Stimulated activated naive B cell treated with anti-CD40 and anti-IgM and Interleukin-4, amounts not matched to agents 10 μg/mL and 1 μg/mL and 100 μg/mL, for 72 hours (primary cell): ENCODE results near the gene HCN4.

ENCODE experiments used
- ATAC-seq, 2 donors: fragments of 150-1000 bp; cut with Tn5 transposase; replicated peaks; 2 replicates each; pipeline ENCODE4 v1.10.0; 2021; ENCODE audit warnings: moderate library complexity in 1 of 2
- DNase-seq: peaks from one replicate; pipeline ENCODE4 v3.0.0; 2021
- H3K27ac Mint-ChIP-seq: one replicate; pipeline ENCODE4 v1.8.0; 2022; ENCODE audit warnings: mild to moderate bottlenecking, mixed read lengths
- H3K27me3 Mint-ChIP-seq, 2 donors: one replicate each; pipeline ENCODE4 v1.8.0; 2022; ENCODE audit warnings: mixed read lengths in 2 of 2
- H3K36me3 Mint-ChIP-seq, 2 donors: one replicate each; pipeline ENCODE4 v1.8.0; 2022; ENCODE audit warnings: mixed read lengths in 2 of 2, mild to moderate bottlenecking in 1 of 2
- H3K4me1 Mint-ChIP-seq, 2 donors: one replicate each; pipeline ENCODE4 v1.8.0; 2022; ENCODE audit warnings: mixed read lengths in 2 of 2, mild to moderate bottlenecking in 1 of 2
- H3K4me3 Mint-ChIP-seq, 2 donors: one replicate each; pipeline ENCODE4 v1.8.0; 2022; ENCODE audit warnings: mild to moderate bottlenecking in 2 of 2, mixed read lengths in 2 of 2, moderate library complexity in 1 of 2
- H3K9me3 Mint-ChIP-seq, 2 donors: one replicate each; pipeline ENCODE4 v1.8.0; 2022; ENCODE audit warnings: mixed read lengths in 2 of 2, mild to moderate bottlenecking in 1 of 2

HCN4 gene

GRCh38 chr15:73345658-73346057, 23.1 kb downstream of the HCN4 start:
- H3K4me1 Mint-ChIP-seq = no peaks in the 10 kb centered on the region
- H3K4me3 Mint-ChIP-seq = no peak overlapping the region
- peaks cover 6 to 8% of the 10 kb centered on the region in 2 donors for H3K27me3 Mint-ChIP-seq
- no peak for ATAC-seq
- no peak overlapping the region for H3K27ac Mint-ChIP-seq
- DNase-seq = no peak
- no peaks in the 10 kb centered on the region for H3K36me3 Mint-ChIP-seq
- H3K9me3 Mint-ChIP-seq = peaks cover 8 to 9% of the 10 kb centered on the region in 2 donors

GRCh38 chr15:73344056-73344455, 24.7 kb downstream of the HCN4 start:
- Mint-ChIP-seq H3K27me3 (peaks cover 8 to 9% of the 10 kb centered on the region in 2 donors), H3K9me3 (peaks cover 8 to 9% of the 10 kb centered on the region in 2 donors), H3K4me1 (no peaks in the 10 kb centered on the region), H3K27ac (no peak overlapping the region), H3K4me3 (no peak overlapping the region), H3K36me3 (no peaks in the 10 kb centered on the region)
- ATAC-seq (no peak), DNase-seq (no peak)

- H3K27ac Mint-ChIP-seq = no peak overlapping the region
- peaks cover 8 to 9% of the 10 kb centered on the region in 2 donors for H3K9me3 Mint-ChIP-seq
- peaks cover 8 to 9% of the 10 kb centered on the region in 2 donors for H3K27me3 Mint-ChIP-seq
- DNase-seq (no peak), ATAC-seq (no peak)
- no peaks in the 10 kb centered on the region for H3K4me1 Mint-ChIP-seq
- no peak overlapping the region for H3K4me3 Mint-ChIP-seq
- no peaks in the 10 kb centered on the region for H3K36me3 Mint-ChIP-seq
Measured at GRCh38 chr15:73341886-73342600, 26.7 kb downstream of the HCN4 start.

GRCh38 chr15:73340502-73341192, 28.1 kb downstream of the HCN4 start:
- Mint-ChIP-seq H3K4me3 (no peak overlapping the region), H3K27ac (no peak overlapping the region), H3K9me3 (peaks cover 8 to 9% of the 10 kb centered on the region in 2 donors), H3K36me3 (no peaks in the 10 kb centered on the region), H3K27me3 (peaks cover 8 to 9% of the 10 kb centered on the region in 2 donors), H3K4me1 (no peaks in the 10 kb centered on the region)
- DNase-seq (no peak), ATAC-seq (no peak)

- Mint-ChIP-seq H3K9me3 (peaks cover 7 to 9% of the 10 kb centered on the region in 2 donors), H3K4me3 (no peak overlapping the region), H3K4me1 (no peaks in the 10 kb centered on the region), H3K36me3 (no peaks in the 10 kb centered on the region), H3K27me3 (peaks cover 5 to 8% of the 10 kb centered on the region in 2 donors), H3K27ac (no peak overlapping the region)
- ATAC-seq = no peak
- DNase-seq = no peak
Measured at GRCh38 chr15:73338606-73339374, 30.0 kb downstream of the HCN4 start.

GRCh38 chr15:73338058-73338457, 30.7 kb downstream of the HCN4 start:
- DNase-seq = no peak
- H3K9me3 Mint-ChIP-seq = peaks cover 0 to 2% of the 10 kb centered on the region in 2 donors
- H3K4me1 Mint-ChIP-seq = no peaks in the 10 kb centered on the region
- ATAC-seq = no peak
- H3K36me3 Mint-ChIP-seq = no peaks in the 10 kb centered on the region
- H3K27me3 Mint-ChIP-seq = peaks cover 0 to 4% of the 10 kb centered on the region in 2 donors
- H3K4me3 Mint-ChIP-seq = no peak overlapping the region
- H3K27ac Mint-ChIP-seq = no peak overlapping the region

- ATAC-seq (no peak), DNase-seq (no peak)
- H3K4me3 Mint-ChIP-seq = no peak overlapping the region
- H3K27ac Mint-ChIP-seq = no peak overlapping the region
- H3K4me1 Mint-ChIP-seq = no peaks in the 10 kb centered on the region
- no peaks in the 10 kb centered on the region for H3K9me3 Mint-ChIP-seq
- peaks cover 0 to 4% of the 10 kb centered on the region in 2 donors for H3K27me3 Mint-ChIP-seq
- no peaks in the 10 kb centered on the region for H3K36me3 Mint-ChIP-seq
Measured at GRCh38 chr15:73337187-73337586, 31.6 kb downstream of the HCN4 start.

- Mint-ChIP-seq H3K4me3 (no peak overlapping the region), H3K4me1 (no peaks in the 10 kb centered on the region), H3K27ac (no peak overlapping the region), H3K27me3 (peaks cover 0 to 4% of the 10 kb centered on the region in 2 donors), H3K36me3 (no peaks in the 10 kb centered on the region), H3K9me3 (no peaks in the 10 kb centered on the region)
- ATAC-seq (no peak), DNase-seq (no peak)
Measured at GRCh38 chr15:73336756-73337155, 32.0 kb downstream of the HCN4 start.

- Mint-ChIP-seq H3K27ac (no peak overlapping the region), H3K36me3 (no peaks in the 10 kb centered on the region), H3K27me3 (peaks cover 0 to 1% of the 10 kb centered on the region in 2 donors), H3K4me3 (no peak overlapping the region), H3K4me1 (no peaks in the 10 kb centered on the region), H3K9me3 (no peaks in the 10 kb centered on the region)
- DNase-seq (no peak), ATAC-seq (no peak)
Measured at GRCh38 chr15:73335471-73335870, 33.3 kb downstream of the HCN4 start.

GRCh38 chr15:73335026-73335425, 33.7 kb downstream of the HCN4 start:
- Mint-ChIP-seq H3K9me3 (no peaks in the 10 kb centered on the region), H3K36me3 (no peaks in the 10 kb centered on the region), H3K4me1 (no peaks in the 10 kb centered on the region), H3K27me3 (no peaks in the 10 kb centered on the region), H3K27ac (no peak overlapping the region), H3K4me3 (no peak overlapping the region)
- DNase-seq (no peak), ATAC-seq (no peak)

GRCh38 chr15:73334086-73334485, 34.7 kb downstream of the HCN4 start:
- H3K4me1 Mint-ChIP-seq = no peaks in the 10 kb centered on the region
- ATAC-seq = no peak
- no peak overlapping the region for H3K4me3 Mint-ChIP-seq

GRCh38 chr15:73333001-73333400, 35.8 kb downstream of the HCN4 start:
- Mint-ChIP-seq H3K9me3 (no peaks in the 10 kb centered on the region), H3K27me3 (peaks cover 0 to 7% of the 10 kb centered on the region in 2 donors), H3K27ac (no peak overlapping the region), H3K4me1 (peaks cover 2 to 5% of the 10 kb centered on the region in 2 donors), H3K36me3 (no peaks in the 10 kb centered on the region), H3K4me3 (no peak overlapping the region)
- no peak for DNase-seq
- no peak for ATAC-seq

More at GRCh38 chr15:73334086-73334485, 34.7 kb downstream of the HCN4 start:
- Mint-ChIP-seq H3K36me3 (no peaks in the 10 kb centered on the region), H3K27ac (no peak overlapping the region), H3K9me3 (no peaks in the 10 kb centered on the region), H3K27me3 (no peaks in the 10 kb centered on the region)
- DNase-seq = no peak

- Mint-ChIP-seq H3K27me3 (peaks cover 0 to 9% of the 10 kb centered on the region in 2 donors), H3K4me1 (peaks cover 2 to 5% of the 10 kb centered on the region in 2 donors), H3K36me3 (no peaks in the 10 kb centered on the region), H3K27ac (no peak overlapping the region), H3K9me3 (no peaks in the 10 kb centered on the region), H3K4me3 (no peak overlapping the region)
- DNase-seq (no peak), ATAC-seq (no peak)
Measured at GRCh38 chr15:73331991-73332925, 36.5 kb downstream of the HCN4 start.

- peaks cover 0 to 10% of the 10 kb centered on the region in 2 donors for H3K27me3 Mint-ChIP-seq
- DNase-seq = no peak
- H3K9me3 Mint-ChIP-seq = no peaks in the 10 kb centered on the region
- no peak overlapping the region for H3K4me3 Mint-ChIP-seq
- H3K4me1 Mint-ChIP-seq = peaks cover 2 to 5% of the 10 kb centered on the region in 2 donors
- no peak for ATAC-seq
- no peaks in the 10 kb centered on the region for H3K36me3 Mint-ChIP-seq
- no peak overlapping the region for H3K27ac Mint-ChIP-seq
Measured at GRCh38 chr15:73331501-73331900, 37.3 kb downstream of the HCN4 start.
